HG02852 (cell line): ENCODE results near the gene HHATL.

ENCODE experiments used
- ATAC-seq: cut with Tn5 transposase; IDR thresholded peaks from one replicate; pipeline ENCODE4 v1.9.1; 2021; ENCODE audit warnings: mild to moderate bottlenecking, moderate library complexity; ENCODE audit not compliant: unreplicated experiment

Gene HHATL

DNA sequence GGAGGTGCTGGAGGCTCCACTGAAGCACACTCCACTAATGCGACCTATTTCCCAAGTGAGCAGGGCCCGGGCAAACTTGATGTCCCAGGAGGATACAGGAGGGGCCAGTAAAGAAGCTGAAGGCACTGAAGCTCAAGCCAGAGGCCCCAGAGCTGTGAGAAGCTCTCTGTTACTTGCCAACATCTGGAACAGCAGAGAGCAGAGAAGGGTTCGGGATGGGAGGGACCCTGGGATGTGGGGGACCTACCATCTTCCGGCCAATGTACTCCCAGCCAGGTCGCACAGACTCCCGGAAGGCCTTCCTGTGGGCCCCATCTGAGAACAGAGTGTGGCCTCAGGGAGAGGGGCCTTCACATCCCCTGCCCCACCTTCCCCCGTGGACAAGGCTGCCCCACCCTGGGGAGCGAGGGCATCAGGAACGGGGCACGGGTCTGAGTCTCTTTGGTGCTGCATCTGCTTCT lies 3.1 kb downstream of the HHATL start:
- ATAC-seq = no peak

DNA sequence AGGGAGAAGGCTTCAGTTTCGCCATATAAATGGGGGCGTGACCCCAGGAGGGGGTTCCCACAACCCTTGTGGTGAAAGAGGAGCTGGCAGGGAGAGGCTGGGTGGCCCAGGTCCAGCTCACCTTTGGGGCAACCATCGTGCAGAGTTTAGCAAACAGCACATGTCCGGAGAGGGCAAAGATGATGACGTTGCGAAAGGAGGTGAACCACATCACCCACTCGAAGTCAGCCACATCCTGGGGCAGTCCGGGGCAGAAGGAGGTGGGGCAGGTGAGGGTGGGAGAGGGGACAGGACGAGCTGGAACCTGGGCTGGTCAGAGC lies 3.7 kb downstream of the HHATL start:
- ATAC-seq = no peak

DNA sequence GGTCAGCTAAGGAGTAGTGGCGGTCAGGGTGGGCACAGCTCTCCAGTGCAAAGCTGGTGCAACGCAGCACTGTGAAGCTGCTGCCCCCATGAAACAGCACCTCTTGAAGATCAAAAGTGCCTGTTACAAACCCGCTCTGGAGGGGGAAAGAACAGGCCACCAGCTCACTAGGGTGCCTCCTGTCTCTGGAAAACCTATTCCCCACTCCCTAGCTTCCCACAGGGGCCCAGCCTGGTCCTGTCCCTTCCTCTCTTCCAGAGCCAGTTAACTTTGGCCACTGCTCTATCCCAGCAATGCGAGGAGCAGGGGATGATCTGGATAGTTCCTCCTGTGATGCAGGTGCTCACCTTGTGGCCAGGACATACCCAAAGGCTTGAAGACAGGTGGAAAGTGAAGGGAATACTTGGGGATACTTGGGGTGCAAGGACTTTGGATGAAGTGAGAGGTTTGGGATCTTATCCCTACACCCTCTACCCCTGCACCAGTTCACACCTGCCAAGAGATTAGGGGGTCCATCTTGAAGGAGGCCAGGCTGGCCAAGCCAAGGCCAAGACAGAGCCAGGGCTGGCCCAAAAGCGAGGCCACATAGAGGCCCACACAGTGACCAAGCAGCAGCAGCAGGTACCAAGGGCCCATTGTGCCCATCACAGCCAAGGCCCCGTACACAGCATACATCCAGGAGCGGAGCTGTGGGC lies 4.2 kb downstream of the HHATL start:
- ATAC-seq = no peak

DNA sequence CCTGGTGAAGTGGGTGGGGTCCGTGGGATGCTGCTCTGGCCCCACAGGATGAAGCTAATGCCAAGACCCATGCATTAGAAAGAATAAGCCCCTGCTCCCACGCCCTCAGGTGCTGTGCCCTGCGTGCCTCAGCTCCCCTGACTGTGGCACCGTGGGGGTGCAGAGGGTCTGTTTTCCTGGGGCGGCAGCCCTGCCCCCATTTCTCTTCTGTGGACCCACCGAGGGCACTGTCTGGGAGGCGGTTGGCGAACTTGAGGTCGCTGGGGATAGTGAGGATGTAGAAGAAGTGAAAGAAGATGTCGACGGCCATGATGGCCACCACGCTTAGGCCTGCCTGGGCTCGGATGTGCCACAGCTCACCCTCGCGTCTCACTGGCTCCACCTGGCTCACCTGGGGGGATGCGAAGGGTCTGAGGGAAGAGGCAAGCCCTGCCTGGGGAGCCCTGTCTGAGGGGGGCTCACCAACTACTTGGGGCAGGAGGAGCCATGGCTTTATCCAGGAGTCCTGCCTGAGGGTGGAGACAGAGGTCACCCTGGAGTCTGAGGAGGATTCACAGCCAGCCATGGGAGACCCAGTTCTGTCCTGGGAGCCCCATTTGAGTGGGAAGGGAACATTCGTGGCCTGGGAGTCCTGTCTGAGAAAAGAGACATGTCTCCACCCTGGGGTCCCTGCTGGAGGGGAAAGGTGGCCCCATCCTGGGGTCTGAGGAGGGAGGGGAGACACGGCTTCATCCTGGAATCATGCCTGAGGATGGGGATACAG lies 5.1 kb downstream of the HHATL start:
- no peak for ATAC-seq

DNA sequence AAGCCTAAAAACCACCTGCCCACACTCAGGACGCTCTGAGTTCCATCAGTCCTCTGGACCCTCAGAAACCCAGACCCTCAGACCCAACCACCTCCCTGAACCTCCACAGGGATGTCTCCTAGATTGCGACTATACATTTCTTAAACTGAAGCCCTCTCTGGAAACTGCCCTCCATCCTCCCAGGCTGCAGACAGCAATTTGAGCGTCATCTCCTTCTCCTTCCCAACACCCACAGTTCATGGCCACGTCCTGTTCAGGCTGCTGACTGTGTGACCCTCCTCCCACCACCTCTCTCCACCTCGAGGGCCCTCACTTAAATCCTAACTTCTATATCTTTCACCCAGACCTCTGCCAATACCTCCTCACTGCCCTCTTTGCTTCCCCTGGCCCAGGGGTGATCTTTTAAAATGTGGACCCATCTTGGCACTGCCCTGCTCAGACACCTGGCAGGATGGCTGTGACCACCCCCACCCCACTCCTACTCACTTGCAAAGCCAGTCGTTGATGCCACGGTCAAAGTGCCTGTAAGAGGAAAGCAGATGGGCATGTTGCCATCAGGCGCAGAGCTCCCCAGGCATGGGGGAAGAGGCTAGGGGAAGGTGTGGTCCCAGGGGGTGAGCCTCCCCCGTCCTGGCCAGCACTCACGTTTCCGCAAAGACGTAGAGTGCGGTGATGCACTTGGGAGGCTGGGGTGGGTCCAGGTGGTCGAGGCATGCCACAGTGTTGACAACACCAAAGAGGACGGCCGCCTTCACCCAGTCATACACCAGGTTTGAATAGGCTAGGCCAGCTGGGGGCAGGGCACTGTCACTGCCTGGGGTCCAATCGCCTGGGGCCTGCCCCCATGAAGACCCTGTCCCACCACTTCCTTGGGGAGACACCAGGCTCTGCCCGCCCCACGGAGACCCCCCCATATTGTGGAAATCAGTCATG lies 6.0 kb downstream of the HHATL start:
- no peak for ATAC-seq

DNA sequence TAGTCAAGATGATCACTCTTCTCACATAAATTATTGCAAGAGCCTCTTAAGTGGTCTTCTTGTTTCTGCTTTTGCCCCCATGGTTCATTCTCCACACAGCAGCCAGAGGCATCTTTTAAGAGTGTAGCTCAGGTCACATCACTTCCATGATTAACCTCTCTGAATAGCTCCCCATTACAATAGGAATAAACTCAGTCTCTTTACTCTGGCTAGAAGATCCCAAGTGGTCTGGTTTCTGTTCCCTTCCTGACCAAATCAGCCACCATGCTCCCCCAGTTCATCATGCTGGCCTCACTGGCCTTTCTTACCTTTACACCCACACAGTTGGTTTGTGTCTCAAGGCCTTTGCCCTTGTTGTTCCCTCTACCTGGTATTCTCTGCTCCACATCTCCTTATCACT lies 8.2 kb downstream of the HHATL start:
- no peak for ATAC-seq

DNA sequence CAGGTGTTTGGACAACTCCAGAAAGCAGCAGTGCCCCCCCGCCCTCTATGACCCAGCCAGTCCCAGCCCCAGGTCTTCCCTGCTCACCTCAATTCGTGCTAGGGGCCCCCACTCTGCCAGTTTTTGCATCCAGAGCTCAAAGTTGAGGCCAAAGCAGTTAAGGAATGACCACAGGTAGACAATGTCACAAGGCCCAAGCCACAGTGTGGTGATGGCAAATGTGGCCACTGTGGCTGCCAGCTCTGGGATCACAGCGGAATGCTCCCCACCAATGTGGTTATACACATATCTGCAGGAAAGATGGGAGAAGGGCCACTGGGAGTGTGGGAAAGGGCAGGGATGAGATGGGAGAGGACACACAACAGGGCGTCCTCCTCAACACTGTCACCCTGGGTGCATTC lies 9.1 kb downstream of the HHATL start:
- no peak for ATAC-seq

DNA sequence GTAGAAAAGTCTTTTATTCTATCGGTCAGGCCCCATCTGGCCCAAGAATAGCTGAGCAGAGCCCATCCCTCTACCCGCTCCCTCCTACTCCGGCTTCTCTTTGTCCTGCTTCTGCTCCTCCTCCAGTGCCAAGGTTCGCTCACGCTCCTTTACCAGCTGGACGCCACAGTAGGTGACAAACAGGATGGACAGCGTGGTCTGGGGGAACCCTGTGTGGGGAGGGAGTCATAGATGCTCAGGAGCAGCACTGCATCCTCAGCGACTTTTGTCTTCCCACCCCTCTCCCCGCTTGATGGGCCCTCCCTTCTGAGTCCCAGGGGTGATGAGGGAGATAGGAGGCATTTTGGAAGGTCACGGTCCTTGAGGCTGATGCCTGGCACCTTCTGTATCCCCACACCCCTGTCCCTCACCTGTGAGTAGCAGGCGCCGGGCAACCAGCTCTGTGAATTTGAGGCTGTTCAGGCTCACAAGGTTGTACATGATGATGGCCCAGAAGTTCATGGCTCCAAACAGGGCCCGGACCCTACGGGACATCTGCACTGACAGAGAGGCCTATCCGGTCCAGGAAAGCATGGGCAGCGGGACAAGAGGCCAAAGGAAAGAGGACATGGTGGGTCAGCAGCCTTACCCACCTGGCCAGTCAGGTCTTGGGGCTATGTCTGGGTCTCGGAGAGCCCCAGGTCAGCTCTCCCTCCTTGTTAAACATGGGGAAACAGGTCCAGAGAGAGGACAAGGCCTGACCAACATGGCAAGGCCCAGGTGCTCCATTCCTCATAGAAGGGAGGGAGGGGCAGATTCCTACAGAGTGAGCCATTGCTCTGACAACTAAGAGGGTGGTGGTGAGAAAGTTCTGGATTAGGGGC lies 9.7 kb downstream of the HHATL start:
- ATAC-seq = no peak

DNA sequence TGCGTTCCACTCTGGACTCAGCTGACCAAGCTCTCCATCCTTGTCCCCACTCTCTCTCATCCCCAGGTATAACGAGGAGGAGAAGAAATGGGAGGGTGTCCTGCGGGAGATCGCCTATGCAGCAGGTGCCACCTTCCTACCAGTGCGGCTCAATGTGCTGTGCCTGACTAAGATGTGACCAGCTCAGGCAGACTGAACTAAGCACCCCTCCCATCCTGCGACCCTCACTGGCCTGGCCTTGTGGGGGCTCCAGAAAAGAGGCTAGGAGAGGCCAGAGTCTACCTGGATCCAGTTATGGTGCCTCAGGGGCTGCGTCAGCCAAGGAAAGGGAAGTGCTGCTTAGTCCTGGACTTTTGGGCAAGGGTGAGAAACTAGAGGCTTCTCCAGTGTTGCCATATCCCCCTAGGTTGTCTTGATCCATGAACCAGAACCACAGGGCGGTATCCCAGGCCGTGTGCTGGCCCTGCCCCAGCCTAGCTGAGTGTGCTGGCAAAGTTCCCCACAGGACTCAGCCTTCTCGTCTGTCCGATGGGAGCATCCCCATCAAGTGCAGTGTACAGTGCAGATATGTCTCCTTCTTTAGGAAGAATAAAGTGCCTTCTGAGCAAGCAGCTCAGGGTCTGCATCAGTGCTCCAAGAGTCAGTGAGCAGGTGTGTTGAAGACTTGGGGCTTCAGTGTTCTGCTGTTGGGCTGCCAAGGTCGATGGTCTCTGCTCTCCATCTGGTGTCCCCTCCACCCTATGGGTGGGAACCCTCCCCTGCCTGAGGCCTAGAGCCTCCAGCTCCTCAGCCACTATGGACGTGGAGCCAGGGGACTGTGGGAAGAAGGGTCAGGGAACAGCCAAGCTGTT lies 10.6 kb downstream of the HHATL start:
- no peak for ATAC-seq

DNA sequence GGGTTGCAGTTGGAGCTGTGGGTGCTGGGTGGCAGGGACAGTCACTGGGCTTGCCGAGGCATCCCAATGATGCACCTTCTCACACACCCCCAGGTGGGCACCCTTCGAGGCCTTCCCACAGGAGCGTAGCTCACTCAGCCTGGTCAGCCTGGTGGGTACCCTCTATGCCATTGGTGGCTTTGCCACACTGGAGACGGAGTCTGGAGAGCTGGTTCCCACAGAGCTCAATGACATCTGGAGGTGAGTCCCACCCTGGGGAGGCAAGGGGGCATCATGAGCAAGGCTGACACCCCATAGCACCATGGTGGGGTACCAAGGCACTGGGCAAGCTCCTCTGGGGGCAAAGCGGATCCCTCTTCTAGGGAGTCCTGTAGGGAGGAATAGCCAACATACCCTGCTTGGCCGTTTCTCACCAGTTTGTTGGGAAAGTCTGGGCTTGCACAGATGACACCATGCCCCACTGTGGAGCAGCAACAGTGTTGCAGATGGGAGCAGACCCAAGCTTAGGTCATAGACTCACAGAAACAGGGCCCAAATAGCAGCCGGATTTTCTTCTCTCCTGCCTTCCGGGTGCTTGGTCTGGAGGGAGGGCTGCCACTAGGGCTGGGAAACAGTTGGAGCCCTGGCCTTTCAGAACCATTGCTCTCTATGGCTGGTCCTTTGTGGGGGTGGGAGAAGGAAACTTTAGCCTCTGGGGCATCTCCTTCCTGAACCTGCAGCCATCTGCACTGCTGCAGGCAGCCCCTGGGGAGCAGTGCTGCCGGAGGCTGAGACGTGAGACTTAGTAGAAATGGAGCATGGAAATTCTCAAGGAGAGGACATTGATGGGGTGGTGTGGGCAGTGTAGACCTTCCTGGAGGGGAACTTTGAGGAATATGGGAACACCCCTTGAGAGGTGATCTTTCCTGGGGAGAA lies 11.6 kb downstream of the HHATL start:
- no peak for ATAC-seq

DNA sequence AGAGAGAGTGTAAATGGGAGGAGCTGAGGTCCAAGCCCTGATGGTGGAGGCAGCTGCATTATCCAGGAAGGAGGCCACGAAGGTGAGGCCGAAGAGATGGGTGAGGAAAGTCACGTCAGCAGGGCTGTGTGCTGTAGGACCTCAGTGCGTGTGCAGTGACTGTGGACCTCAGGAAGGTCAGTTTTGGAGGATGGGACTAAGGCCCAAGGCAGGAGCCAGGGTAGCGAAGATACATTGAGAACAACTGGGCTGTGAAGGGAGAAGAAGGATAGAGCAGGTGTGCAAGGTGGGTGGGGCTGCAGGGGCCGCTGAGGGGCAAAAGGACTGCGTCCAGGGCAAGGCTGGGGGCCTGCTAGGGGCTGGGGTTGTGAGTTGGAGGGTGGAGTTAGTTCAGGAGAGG lies 12.4 kb downstream of the HHATL start:
- no peak for ATAC-seq

DNA sequence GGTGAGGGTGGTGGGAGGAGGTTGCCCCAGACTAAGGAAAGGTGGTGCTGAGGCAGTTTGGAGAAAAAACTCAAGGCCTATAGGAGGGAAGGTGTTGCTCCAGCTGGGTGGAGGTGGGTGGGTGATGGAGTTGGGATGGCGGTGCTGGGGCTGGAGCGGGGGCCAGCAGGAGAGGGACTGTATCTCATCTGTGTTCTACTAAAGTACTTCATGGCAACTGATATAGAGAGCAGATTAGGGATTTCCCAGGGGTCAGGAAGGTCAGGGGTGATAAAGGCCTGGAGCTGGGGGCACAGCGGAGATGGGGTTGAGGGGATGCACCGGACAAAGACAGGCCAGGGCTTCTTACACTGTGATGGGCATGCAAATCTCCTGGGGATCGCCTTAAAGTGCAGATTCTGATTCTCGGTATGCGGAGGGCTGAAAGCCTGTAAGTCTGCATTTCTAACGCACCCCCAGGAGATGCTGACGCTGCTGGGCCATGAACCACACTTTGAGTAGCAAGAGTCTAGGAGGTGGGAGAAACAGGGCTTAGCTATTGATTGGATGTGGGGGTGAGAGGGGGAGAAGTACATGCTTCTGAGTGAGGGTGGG lies 13.1 kb downstream of the HHATL start:
- no peak for ATAC-seq

DNA sequence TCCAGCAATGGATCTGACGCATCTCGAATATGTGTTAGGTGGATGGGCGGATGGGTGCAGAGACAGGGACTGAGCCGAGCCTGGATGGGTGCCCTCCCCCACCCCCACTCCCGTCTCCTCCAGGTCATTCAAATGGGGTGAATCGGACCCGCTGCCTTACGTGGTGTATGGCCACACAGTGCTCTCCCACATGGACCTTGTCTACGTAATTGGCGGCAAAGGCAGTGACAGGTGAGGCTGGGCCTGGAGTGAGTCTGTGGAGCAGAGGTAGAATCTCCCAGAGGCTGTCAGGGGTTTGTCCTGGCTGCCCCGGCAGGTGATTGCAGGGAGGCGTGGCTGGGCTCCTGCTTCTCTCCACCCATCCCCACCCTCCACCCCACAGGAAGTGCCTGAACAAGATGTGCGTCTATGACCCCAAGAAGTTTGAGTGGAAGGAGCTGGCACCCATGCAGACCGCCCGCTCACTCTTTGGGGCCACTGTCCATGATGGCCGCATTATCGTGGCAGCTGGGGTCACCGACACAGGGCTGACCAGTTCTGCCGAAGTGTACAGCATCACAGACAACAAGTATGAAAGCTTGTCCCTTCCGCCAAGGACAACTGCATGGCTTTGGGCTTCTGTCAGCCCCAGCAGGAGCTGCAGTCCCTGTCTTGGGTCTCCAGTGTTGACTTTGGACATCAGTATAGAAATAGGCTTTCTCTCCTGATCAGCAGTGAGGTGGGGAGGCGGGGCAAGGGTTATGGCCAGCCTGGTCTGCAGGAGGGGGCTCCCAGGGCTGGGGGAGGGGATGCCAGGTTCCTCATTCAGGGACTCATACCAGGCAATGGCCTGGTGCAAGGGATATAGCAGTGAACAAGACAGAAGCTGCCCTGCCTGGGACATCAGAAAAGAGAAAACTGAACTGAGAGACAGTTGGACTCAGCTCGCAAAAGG lies 13.8 kb downstream of the HHATL start:
- ATAC-seq = no peak

DNA sequence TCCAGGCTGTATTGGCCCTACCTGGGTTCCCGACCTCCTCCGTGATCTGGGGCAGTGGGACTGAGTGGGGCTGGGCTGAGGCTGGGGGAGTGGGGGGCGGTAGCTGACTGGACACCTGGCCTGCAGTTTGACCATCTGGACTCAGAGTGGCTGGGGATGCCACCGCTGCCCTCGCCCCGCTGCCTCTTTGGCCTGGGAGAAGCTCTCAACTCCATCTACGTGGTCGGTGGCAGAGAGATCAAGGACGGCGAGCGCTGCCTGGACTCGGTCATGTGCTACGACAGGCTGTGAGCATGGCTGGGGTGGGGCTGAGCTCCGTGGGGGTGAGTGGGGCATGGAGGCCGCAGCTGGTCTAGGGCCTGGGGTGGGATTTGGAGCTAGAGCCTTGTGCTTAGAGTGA lies 14.6 kb downstream of the HHATL start:
- no peak for ATAC-seq

DNA sequence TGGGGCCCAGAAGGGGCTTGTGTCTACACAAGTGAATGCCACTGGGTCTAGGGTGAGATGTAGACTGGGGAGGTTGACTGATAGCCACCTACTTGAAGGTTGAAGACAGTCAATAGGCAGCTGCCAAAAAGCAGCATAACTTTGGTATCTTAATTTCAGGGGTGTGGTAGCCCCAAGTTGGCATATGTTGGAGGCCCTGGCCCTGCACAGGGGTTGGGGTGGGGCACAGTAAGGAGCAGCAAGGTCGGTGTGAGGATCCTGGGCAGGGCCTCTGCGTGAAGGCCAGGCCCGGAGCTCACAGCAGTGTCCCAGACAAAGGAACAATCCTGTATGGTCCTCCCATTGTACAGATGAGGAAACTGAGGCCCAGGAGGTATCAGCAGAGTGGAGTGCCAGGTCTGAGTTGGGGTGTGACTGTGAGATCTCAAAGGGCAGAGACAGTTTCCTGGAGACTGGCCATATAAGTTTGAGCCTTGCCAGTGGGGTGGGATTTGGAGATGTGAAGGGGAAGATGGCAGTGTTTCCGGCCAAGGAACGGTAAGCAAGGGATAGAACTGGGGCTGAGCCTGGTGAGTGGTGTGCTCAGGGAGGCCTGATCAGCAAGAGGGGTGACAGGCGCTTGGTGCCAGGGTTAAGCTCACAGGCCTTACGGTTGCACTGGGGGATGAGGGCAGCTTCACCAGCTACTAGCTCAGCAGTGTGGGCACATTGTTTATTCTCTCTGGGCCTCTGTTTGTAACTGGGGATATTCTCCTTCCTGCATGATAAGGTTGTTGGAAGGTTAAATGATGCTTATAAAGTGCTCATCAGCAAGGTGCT lies 15.6 kb downstream of the HHATL start:
- ATAC-seq = no peak
